ENCODE data around the gene PCDH9.

PCDH9 gene

DNA sequence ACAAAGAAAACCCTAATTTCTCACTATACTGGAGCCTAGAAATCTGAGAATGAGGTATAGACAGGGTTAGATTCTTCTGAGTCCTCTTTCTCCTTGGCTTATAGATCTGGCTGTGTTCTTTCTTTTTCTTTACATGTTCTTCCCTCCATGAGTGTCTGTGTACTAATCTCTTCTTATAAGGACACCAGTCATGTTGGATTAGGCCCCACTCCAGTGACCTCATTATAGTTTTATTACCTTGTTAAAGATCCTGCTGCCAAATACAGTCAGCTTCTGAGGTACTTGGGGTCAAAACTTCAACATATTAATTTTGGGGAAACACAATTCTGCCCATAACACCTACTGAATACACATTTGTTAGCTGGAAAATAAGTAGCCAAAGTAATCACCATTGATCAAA is 302.6 kb downstream of the PCDH9 start:
- H3K4me3 ChIP-seq (replicated peaks; ENCODE audit: insufficient read depth, low read length): no peak overlapping the region
- TF ChIP-seq, protein P1, sequence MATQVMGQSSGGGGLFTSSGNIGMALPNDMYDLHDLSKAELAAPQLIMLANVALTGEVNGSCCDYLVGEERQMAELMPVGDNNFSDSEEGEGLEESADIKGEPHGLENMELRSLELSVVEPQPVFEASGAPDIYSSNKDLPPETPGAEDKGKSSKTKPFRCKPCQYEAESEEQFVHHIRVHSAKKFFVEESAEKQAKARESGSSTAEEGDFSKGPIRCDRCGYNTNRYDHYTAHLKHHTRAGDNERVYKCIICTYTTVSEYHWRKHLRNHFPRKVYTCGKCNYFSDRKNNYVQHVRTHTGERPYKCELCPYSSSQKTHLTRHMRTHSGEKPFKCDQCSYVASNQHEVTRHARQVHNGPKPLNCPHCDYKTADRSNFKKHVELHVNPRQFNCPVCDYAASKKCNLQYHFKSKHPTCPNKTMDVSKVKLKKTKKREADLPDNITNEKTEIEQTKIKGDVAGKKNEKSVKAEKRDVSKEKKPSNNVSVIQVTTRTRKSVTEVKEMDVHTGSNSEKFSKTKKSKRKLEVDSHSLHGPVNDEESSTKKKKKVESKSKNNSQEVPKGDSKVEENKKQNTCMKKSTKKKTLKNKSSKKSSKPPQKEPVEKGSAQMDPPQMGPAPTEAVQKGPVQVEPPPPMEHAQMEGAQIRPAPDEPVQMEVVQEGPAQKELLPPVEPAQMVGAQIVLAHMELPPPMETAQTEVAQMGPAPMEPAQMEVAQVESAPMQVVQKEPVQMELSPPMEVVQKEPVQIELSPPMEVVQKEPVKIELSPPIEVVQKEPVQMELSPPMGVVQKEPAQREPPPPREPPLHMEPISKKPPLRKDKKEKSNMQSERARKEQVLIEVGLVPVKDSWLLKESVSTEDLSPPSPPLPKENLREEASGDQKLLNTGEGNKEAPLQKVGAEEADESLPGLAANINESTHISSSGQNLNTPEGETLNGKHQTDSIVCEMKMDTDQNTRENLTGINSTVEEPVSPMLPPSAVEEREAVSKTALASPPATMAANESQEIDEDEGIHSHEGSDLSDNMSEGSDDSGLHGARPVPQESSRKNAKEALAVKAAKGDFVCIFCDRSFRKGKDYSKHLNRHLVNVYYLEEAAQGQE (IDR thresholded peaks at IDR 0.05; ENCODE audit: insufficient replicate concordance, low read depth): no peak
- TF ChIP-seq, protein P2, sequence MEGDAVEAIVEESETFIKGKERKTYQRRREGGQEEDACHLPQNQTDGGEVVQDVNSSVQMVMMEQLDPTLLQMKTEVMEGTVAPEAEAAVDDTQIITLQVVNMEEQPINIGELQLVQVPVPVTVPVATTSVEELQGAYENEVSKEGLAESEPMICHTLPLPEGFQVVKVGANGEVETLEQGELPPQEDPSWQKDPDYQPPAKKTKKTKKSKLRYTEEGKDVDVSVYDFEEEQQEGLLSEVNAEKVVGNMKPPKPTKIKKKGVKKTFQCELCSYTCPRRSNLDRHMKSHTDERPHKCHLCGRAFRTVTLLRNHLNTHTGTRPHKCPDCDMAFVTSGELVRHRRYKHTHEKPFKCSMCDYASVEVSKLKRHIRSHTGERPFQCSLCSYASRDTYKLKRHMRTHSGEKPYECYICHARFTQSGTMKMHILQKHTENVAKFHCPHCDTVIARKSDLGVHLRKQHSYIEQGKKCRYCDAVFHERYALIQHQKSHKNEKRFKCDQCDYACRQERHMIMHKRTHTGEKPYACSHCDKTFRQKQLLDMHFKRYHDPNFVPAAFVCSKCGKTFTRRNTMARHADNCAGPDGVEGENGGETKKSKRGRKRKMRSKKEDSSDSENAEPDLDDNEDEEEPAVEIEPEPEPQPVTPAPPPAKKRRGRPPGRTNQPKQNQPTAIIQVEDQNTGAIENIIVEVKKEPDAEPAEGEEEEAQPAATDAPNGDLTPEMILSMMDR (IDR thresholded peaks at IDR 0.05; ENCODE audit: insufficient read depth, low read length): no peak
- no peak for TF ChIP-seq POLR2AphosphoS5 (IDR thresholded peaks at IDR 0.05; ENCODE audit: low read depth)
- TF ChIP-seq SPI1 (IDR thresholded peaks at IDR 0.05; ENCODE audit: borderline replicate concordance, low read depth): no peak
- TF ChIP-seq GABPA (IDR thresholded peaks at IDR 0.05; ENCODE audit: low read depth): no peak
- H3K27ac ChIP-seq (replicated peaks): no peak overlapping the region
- no peak for DNase-seq (ENCODE audit: low read depth in 1 of 2, low spot score in 1 of 2)
- no peaks in the 10 kb centered on the region for H3K27me3 ChIP-seq (ENCODE audit: insufficient read depth, poor library complexity, severe bottlenecking)

DNA sequence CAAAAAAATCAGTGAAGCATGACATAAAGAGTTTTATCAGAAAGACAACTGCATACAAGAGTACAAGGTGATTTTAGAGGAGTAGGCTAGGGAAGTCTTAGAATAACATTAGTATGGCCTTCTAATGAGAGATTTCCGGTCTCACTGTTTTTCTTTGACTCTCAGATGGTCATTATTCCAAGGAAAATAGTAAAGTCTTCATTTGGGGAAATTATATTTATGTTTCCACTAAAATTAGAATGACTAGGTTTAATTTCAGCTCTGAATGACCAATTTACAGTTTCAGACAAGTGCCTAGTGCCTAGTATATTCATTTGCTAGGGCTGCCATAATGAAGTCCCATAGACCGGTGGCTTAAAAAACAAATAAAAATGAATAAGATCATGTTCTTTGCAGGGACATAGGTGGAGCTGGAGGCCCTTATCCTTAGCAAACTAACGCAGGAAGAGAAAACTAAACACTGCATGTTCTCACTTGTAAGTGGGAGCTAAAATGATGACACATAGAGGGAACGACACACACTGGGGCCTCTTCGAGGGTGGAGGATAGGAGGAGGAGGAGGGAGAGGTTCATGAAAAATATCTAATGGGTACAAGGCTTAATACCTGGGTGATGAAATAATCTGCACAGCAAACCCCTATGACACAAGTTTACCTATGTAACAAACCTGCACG is 303.1 kb downstream of the PCDH9 start:
- Histone ChIP-seq H3K27ac (replicated peaks) (no peak overlapping the region), H3K27me3 (ENCODE audit: insufficient read depth, poor library complexity, severe bottlenecking) (no peaks in the 10 kb centered on the region), H3K4me3 (replicated peaks; ENCODE audit: insufficient read depth, low read length) (no peak overlapping the region)
- TF ChIP-seq POLR2AphosphoS5 (IDR thresholded peaks at IDR 0.05; ENCODE audit: low read depth): no peak
- TF ChIP-seq, protein P1 (IDR thresholded peaks at IDR 0.05; ENCODE audit: insufficient replicate concordance, low read depth): no peak
- no peak for DNase-seq (ENCODE audit: low read depth in 1 of 2, low spot score in 1 of 2)

DNA sequence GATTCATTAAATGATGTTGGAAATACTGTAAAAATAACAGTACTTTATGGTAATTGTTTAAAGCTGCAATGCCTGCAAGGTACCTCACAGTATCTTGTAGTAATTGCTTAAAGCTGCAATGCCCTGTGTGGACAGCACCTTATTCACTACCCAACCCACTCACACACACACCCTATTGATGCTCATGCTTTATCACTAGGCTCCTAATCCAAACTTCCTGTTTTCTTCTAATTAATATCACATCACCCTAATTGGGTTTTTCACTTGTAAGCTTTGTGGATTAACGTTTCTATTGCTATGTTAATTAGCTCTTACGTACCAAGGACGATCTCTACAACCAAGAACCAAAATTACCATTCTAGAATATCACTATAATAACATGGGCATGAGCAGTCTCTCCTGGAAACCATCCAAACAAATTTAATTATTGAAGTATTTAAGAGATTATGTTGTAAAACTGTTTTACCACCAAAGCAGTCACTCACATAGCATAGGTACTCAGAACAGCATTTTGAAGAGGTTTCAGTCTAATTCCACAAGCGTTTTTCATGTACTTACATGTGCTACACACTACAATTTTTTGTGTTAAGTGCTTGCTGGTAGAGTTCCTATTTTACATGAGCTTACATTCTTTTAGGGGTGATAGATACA is 303.8 kb downstream of the PCDH9 start:
- no peak for TF ChIP-seq GABPA (IDR thresholded peaks at IDR 0.05; ENCODE audit: low read depth)
- TF ChIP-seq, protein P2 (IDR thresholded peaks at IDR 0.05; ENCODE audit: insufficient read depth, low read length): no peak
- TF ChIP-seq POLR2AphosphoS5 (IDR thresholded peaks at IDR 0.05; ENCODE audit: low read depth): no peak
- TF ChIP-seq, protein P1 (IDR thresholded peaks at IDR 0.05; ENCODE audit: insufficient replicate concordance, low read depth): no peak
- no peak for TF ChIP-seq SPI1 (IDR thresholded peaks at IDR 0.05; ENCODE audit: borderline replicate concordance, low read depth)
- H3K27ac ChIP-seq (replicated peaks): no peak overlapping the region
- H3K4me3 ChIP-seq (replicated peaks; ENCODE audit: insufficient read depth, low read length): no peak overlapping the region
- no peak for DNase-seq (ENCODE audit: low read depth in 1 of 2, low spot score in 1 of 2)
- no peaks in the 10 kb centered on the region for H3K27me3 ChIP-seq (ENCODE audit: insufficient read depth, poor library complexity, severe bottlenecking)
